Right lobe of liver (tissue), 4 donors: ENCODE data around the gene SSBP3.

Experiments used
- CTCF ChIP-seq, 4 donors: fragments of 200-600 bp in 3 of 4; fragments of 450-650 bp in 1 of 4; IDR thresholded peaks; one replicate each; pipeline versions ENCODE4 v1.5.1 to v1.8.0; 2016 to 2022; ENCODE audit warnings: antibody characterized with exemption in 4 of 4, mild to moderate bottlenecking in 2 of 4
- POLR2A ChIP-seq: fragments of 450-650 bp; IDR thresholded peaks from one replicate; pipeline ENCODE4 v1.6.1; 2017; ENCODE audit warnings: antibody characterized with exemption, mild to moderate bottlenecking
- donor health status: DM: no; HTN: no; CAD: no.
- donor health status: DM: no; HTN: no; CAD: no.
- donor health status: DM: no; HTN: yes; CAD: no.

- no peak for TF ChIP-seq CTCF (IDR thresholded peaks at IDR 0.05)
- TF ChIP-seq POLR2A: no peak
Measured at GRCh38 chr1:54274881-54275280, 131.3 kb downstream of the SSBP3 start.
